Fibroblast of pulmonary artery (primary cell): ENCODE results near the gene SCAI.

Experiments used
- DNase-seq: peaks from one replicate; pipeline ENCODE4 v3.0.0-alpha.2; 2010; ENCODE audit warnings: low read depth
- H3K4me3 ChIP-seq: replicated peaks from 2 replicates; pipeline ENCODE4 v1.5.1; 2011; ENCODE audit warnings: low read depth, mild to moderate bottlenecking, control low read depth, low read length, moderate library complexity
- CTCF ChIP-seq: IDR thresholded peaks from 2 replicates; pipeline ENCODE4 v1.5.1; 2011; ENCODE audit warnings: mild to moderate bottlenecking, control low read depth, low read length, inconsistent platforms; ENCODE audit errors: missing control alignments

SCAI gene

GRCh38 chr9:124897570-124898460 lies 245.5 kb downstream of the SCAI start:
- H3K4me3 ChIP-seq: no peak overlapping the region
- DNase-seq: no peak
- no peak for TF ChIP-seq CTCF

- peak; percentile 69 for TF ChIP-seq CTCF
- no peak overlapping the region for H3K4me3 ChIP-seq
- peak; percentile 73 for DNase-seq
Observed at GRCh38 chr9:124894741-124895170, 248.6 kb downstream of the SCAI start.

- DNase-seq: no peak
- TF ChIP-seq CTCF: no peak
Observed at GRCh38 chr9:124894035-124894740, 249.1 kb downstream of the SCAI start.

More at GRCh38 chr9:124894035-124894740, 249.1 kb downstream of the SCAI start:
- no peak overlapping the region for H3K4me3 ChIP-seq
